Brain microvascular endothelial cell (primary cell): Measurements from ENCODE around the gene TNK1.

Experiments
- DNase-seq: peaks from one replicate; pipeline ENCODE4 v3.0.0-alpha.2; 2020
- H3K27ac ChIP-seq: fragments of 250-450 bp; sonication (Bioruptor Pico); 2 replicates; pipeline ENCODE4 v1.5.1; 2020; ENCODE audit warnings: mild to moderate bottlenecking, moderate library complexity
- H3K27me3 ChIP-seq: fragments of 250-450 bp; sonication (Bioruptor Pico); replicated peaks from 2 replicates; pipeline ENCODE4 v1.5.1; 2020; ENCODE audit warnings: mild to moderate bottlenecking
- H3K36me3 ChIP-seq: fragments of 250-450 bp; sonication (Bioruptor Pico); replicated peaks from 2 replicates; pipeline ENCODE4 v1.5.1; 2020; ENCODE audit warnings: mild to moderate bottlenecking
- H3K4me3 ChIP-seq: 2 replicates; pipeline ENCODE4 v1.5.1; 2011; ENCODE audit warnings: low read depth, mild to moderate bottlenecking, control low read depth, low read length, moderate library complexity
- in situ Hi-C: cut with HindIII; loops from 2 replicates; pipeline ENCODE4 v1.10.0; 2017; ENCODE audit warnings: low sequenced_read_pairs, low pct_ligation_motif_present
- TF ChIP-seq, protein P1 (sequence below): IDR thresholded peaks from 2 replicates; pipeline ENCODE4 v1.5.1; 2011; ENCODE audit warnings: low read depth, mild to moderate bottlenecking, moderate library complexity, low read length, control low read depth, inconsistent platforms; ENCODE audit errors: missing control alignments

The TNK1 gene

DNA sequence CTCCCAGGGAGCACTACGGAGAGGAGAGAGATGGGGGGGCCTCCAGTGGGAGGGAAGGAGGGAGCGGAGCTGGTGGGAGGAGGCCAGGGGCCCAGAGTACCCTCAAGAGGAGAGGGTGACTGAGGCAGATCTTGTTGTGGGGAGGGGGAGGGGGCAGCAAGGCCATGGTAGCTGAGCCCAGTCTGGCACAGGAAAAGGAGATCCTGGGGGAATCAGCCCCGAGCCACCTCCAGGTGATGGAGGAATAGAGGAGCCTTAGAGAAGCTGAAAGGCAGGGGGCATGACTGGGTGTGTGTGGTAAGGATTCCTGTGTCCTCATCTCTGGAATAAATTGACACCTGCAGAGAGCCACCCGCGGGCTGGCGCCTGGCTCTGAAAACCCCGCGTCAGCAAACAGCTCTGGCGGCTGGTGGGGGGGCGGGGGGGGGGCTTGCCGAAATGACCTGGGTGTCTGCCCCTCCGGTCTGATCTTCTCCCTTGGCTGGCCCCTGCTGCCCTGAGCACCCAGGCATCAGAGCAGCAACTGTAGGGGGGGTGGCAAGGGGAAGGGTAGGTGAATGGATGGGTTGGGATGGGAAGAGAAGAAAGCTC is 25.4 kb downstream of the TNK1 start:
- no peak for DNase-seq
- in situ Hi-C loops: no loop called here
- peaks cover 15% of the 10 kb centered on the region for H3K36me3 ChIP-seq
- H3K27me3 ChIP-seq: no peaks in the 10 kb centered on the region
- H3K4me3 ChIP-seq: peak overlapping the region; percentile 69
- TF ChIP-seq, protein P1, sequence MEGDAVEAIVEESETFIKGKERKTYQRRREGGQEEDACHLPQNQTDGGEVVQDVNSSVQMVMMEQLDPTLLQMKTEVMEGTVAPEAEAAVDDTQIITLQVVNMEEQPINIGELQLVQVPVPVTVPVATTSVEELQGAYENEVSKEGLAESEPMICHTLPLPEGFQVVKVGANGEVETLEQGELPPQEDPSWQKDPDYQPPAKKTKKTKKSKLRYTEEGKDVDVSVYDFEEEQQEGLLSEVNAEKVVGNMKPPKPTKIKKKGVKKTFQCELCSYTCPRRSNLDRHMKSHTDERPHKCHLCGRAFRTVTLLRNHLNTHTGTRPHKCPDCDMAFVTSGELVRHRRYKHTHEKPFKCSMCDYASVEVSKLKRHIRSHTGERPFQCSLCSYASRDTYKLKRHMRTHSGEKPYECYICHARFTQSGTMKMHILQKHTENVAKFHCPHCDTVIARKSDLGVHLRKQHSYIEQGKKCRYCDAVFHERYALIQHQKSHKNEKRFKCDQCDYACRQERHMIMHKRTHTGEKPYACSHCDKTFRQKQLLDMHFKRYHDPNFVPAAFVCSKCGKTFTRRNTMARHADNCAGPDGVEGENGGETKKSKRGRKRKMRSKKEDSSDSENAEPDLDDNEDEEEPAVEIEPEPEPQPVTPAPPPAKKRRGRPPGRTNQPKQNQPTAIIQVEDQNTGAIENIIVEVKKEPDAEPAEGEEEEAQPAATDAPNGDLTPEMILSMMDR: no peak
- H3K27ac ChIP-seq: no peak overlapping the region

DNA sequence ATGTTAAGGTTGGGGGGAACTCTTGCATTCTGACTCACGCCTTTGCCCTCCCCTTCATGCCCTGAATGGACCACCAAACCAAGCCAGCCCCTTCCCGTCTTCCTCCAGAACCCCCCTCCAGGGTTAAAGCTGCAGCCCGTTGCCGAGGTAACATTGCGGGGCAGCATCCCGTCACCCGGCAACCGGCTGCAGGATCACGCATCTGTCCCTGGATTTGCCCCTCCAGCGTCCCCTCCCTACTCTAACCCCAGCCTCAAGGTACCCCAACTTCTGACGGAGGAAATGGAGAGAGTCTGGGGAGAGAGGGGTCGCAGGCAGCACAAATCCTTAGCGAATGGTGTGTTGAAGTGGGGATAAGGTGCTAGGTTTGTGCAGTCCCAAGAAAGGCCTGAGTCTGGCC is 26.2 kb downstream of the TNK1 start:
- no peak for DNase-seq
- in situ Hi-C loops: no loop called here
- Histone ChIP-seq H3K27ac (no peak overlapping the region), H3K36me3 (peaks cover 15% of the 10 kb centered on the region), H3K4me3 (no peak overlapping the region), H3K27me3 (no peaks in the 10 kb centered on the region)
- TF ChIP-seq, protein P1: no peak

DNA sequence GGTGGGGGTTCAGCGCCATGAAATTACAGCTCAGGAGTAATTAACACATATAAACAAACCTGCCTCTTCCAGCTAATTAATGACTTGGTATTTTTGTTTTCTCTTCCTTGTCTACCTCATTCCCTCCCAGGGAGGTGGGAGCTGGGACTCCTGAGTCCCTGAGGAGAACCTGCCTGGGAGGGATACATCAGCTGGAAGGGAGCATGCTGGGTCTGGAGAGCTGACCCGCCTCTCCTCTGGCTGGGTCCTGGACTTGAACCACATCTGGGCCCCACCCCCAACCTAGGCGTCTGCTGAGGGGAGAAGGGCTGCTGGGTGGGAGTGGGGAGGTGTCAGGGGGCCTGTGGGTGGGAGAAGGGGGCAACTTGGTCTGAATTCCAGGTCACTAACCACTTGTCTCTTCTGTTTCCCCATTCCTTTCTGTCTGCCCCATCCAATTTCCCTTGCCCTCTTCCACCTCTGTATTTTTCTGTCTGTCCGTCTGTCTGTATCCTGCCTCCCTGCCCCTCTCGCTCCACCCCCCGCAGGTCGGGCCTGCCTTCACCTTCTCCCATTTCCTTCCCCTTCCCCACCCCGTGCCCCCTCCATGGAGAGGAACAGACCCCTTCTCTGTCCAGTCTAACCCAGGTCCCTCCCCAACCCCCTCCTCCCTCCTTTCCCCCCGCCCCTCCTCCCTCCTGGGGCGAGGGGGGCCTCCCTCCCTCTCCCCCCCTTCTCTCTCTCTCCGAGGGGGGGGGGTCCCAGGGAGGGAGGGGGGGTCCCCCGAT is 26.8 kb downstream of the TNK1 start, which contains the start of gene NLGN2:
NLGN2 (plus strand) TSS at position 361 of the 767 bp plus-strand sequence. CDS start 411 bp downstream, outside the sequence.
- Histone ChIP-seq H3K4me3 (no peak within 1 kb of the TSS), H3K27ac (no peak within 1 kb of the TSS), H3K27me3 (no peaks in the 10 kb centered on the region), H3K36me3 (peaks cover 15% of the 10 kb centered on the region)
- DNase-seq: no peak
- TF ChIP-seq, protein P1: no peak
- in situ Hi-C loops: no loop called here

- TF ChIP-seq, protein P1: no peak
- Histone ChIP-seq H3K36me3 (peaks cover 15% of the 10 kb centered on the region), H3K4me3 (no peak overlapping the region), H3K27me3 (no peaks in the 10 kb centered on the region), H3K27ac (no peak overlapping the region)
- in situ Hi-C loops: no loop called here
- DNase-seq: no peak
These were observed 27.4 kb downstream of the TNK1 start for GRCh38 chr17:7408252-7408727.

- Histone ChIP-seq H3K36me3 (peaks cover 15% of the 10 kb centered on the region), H3K27ac (no peak overlapping the region), H3K4me3 (no peak overlapping the region), H3K27me3 (no peaks in the 10 kb centered on the region)
- TF ChIP-seq, protein P1: no peak
- in situ Hi-C loops: no loop called here
- DNase-seq: no peak
These were observed 28.0 kb downstream of the TNK1 start for GRCh38 chr17:7408863-7409262.

- in situ Hi-C loops: no loop called here
- no peak overlapping the region for H3K4me3 ChIP-seq
- peaks cover 15% of the 10 kb centered on the region for H3K36me3 ChIP-seq
These were observed 28.8 kb downstream of the TNK1 start for GRCh38 chr17:7409716-7410115.

More at GRCh38 chr17:7409716-7410115, 28.8 kb downstream of the TNK1 start:
- DNase-seq: no peak
- TF ChIP-seq, protein P1: no peak
- H3K27me3 ChIP-seq: no peaks in the 10 kb centered on the region
- no peak overlapping the region for H3K27ac ChIP-seq
